NCI-H748 (cell line): Measurements from ENCODE around the gene GBGT1.

Source experiments
- DNase-seq: peaks from one replicate; lab custom pipeline; 2025; ENCODE audit not compliant: unreplicated experiment; lab: John Stamatoyannopoulos, UW

GBGT1 gene

DNA sequence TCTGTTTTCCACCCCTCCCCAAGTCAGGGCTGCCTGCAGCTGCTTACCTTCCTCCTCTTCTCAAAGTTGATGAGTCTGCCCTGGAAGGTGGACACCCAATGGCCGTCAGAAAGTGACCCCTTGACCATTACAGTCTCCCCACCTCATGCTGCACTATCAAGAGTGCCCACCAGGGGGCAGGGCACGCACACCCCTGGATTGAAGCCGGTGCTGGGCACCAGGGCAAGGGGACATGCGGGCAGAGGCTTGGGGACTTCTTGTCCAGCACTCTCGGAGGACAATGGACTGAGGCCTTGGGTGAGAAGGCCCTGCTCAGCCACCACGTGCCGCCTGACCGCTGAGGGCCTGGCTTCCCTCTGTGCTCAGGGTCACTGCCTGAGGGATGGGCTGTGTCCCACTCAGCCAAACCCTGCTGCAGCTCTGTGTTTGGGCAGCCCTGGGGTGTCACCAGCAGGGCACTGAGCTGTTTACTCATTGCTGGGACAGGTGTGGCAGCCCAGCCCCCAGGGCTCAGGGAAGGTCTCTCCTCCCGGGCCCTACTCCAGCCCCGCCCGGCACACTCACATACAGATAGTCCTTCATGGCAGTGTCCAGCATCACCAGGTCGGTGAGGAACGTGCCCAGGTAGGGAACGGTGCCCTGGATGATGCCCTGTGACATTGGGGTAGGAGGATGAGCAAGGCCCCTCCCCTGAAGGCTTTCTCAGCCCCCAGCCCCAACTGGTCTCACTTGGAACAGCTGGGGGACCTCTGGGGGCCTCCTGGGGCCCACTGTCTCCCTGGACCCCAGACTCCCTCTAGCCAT lies 60.3 kb downstream of the GBGT1 start:
- DNase-seq, result peak; percentile 45
